WTC11 (cell line): ENCODE measurements around the gene FOXRED2. TPM values are rescaled to one million over a fixed set of nuclear protein-coding genes. Genes with fewer than 3 reads are reported as not detected.
A peak's percentile ranks its signal among the peaks of the same experiment; 100 is the strongest.

ENCODE experiments used
- ATAC-seq: fragments of 200-7000 bp; cut with Tn5 transposase; 2 replicates; pipeline ENCODE4 v1.10.0; 2021; ENCODE audit warnings: mild to moderate bottlenecking, moderate library complexity
- CTCF ChIA-PET: fragments of 300-600 bp; sonication (Branson Sonifier 250); formaldehyde crosslinking; loops from one replicate; lab custom pipeline; 2021; ENCODE audit warnings: antibody characterized with exemption; lab: Charles Lee
- POLR2A ChIA-PET: fragments of 350-600 bp; sonication (Branson Sonifier 250); formaldehyde crosslinking; loops from one replicate; lab custom pipeline; 2021; ENCODE audit warnings: antibody characterized with exemption; lab: Charles Lee
- DNase-seq: peaks from one replicate; pipeline ENCODE4 v3.0.0; 2021; ENCODE audit warnings: low spot score
- H3K27ac Mint-ChIP-seq: 2 replicates; pipeline ENCODE4 v1.8.0; 2021; ENCODE audit warnings: mixed read lengths
- H3K27me3 Mint-ChIP-seq: 2 replicates; pipeline ENCODE4 v1.8.0; 2021; ENCODE audit warnings: low read depth, mild to moderate bottlenecking, moderate library complexity, mixed read lengths
- H3K36me3 Mint-ChIP-seq: 2 replicates; pipeline ENCODE4 v1.8.0; 2021; ENCODE audit warnings: mixed read lengths
- H3K4me1 Mint-ChIP-seq: 2 replicates; pipeline ENCODE4 v1.8.0; 2022; ENCODE audit warnings: mixed read lengths
- H3K4me3 Mint-ChIP-seq: 2 replicates; pipeline ENCODE4 v1.8.0; 2021; ENCODE audit warnings: mild to moderate bottlenecking, moderate library complexity, mixed read lengths
- H3K9me3 Mint-ChIP-seq: 2 replicates; pipeline ENCODE4 v1.8.0; 2021; ENCODE audit warnings: mixed read lengths
- AR ChIP-seq: fragments of 250-450 bp; sonication (Bioruptor Pico); IDR thresholded peaks from 2 replicates; pipeline ENCODE4 v1.9.0; 2021; ENCODE audit warnings: mild to moderate bottlenecking
- CREM ChIP-seq: sonication (generic); formaldehyde crosslinking; IDR thresholded peaks from 2 replicates; pipeline ENCODE4 v1.8.1; 2022; ENCODE audit warnings: mild to moderate bottlenecking, missing genetic modification reagents, moderate library complexity
- CTCF ChIP-seq: fragments of 200-600 bp; IDR thresholded peaks from 2 replicates; pipeline ENCODE4 v1.8.0; 2022; ENCODE audit warnings: antibody characterized with exemption
- E2F1 ChIP-seq: sonication (generic); formaldehyde crosslinking; IDR thresholded peaks from 2 replicates; pipeline ENCODE4 v1.8.0; 2022; ENCODE audit warnings: mild to moderate bottlenecking, missing genetic modification reagents
- ESRRA ChIP-seq: sonication (generic); formaldehyde crosslinking; IDR thresholded peaks from 2 replicates; pipeline ENCODE4 v1.8.1; 2022; ENCODE audit warnings: mild to moderate bottlenecking, missing genetic modification reagents, borderline replicate concordance
- ETV6 ChIP-seq: sonication (generic); formaldehyde crosslinking; IDR thresholded peaks from 2 replicates; pipeline ENCODE4 v1.8.1; 2022; ENCODE audit warnings: mild to moderate bottlenecking, missing genetic modification reagents
- FOXJ3 ChIP-seq: sonication (generic); formaldehyde crosslinking; IDR thresholded peaks from 2 replicates; pipeline ENCODE4 v1.9.0; 2021; ENCODE audit warnings: missing genetic modification reagents, mild to moderate bottlenecking, borderline replicate concordance
- FOXK1 ChIP-seq: sonication (generic); formaldehyde crosslinking; IDR thresholded peaks from 2 replicates; pipeline ENCODE4 v1.8.0; 2022; ENCODE audit warnings: mild to moderate bottlenecking, moderate library complexity, missing genetic modification reagents
- FOXP1 ChIP-seq: sonication (generic); formaldehyde crosslinking; IDR thresholded peaks from 2 replicates; pipeline ENCODE4 v1.8.0; 2022; ENCODE audit warnings: missing genetic modification reagents, mild to moderate bottlenecking, moderate library complexity, borderline replicate concordance
- FOXP4 ChIP-seq: sonication (generic); formaldehyde crosslinking; IDR thresholded peaks from 2 replicates; pipeline ENCODE4 v1.8.0; 2022; ENCODE audit warnings: mild to moderate bottlenecking, missing genetic modification reagents
- GABPB1 ChIP-seq: sonication (generic); formaldehyde crosslinking; IDR thresholded peaks from 2 replicates; pipeline ENCODE4 v1.8.1; 2023; ENCODE audit warnings: mild to moderate bottlenecking, missing genetic modification reagents
- JUN ChIP-seq: sonication (generic); formaldehyde crosslinking; IDR thresholded peaks from 2 replicates; pipeline ENCODE4 v1.8.0; 2023; ENCODE audit warnings: mild to moderate bottlenecking, missing genetic modification reagents
- KAT7 ChIP-seq: sonication (generic); formaldehyde crosslinking; IDR thresholded peaks from 2 replicates; pipeline ENCODE4 v1.8.1; 2023; ENCODE audit warnings: missing genetic modification reagents, mild to moderate bottlenecking, borderline replicate concordance
- MYBL2 ChIP-seq: sonication (generic); formaldehyde crosslinking; IDR thresholded peaks from 2 replicates; pipeline ENCODE4 v1.8.1; 2023; ENCODE audit warnings: mild to moderate bottlenecking, moderate library complexity, missing genetic modification reagents
- NFYB ChIP-seq: sonication (generic); formaldehyde crosslinking; conservative IDR thresholded peaks from 2 replicates; pipeline ENCODE4 v1.8.0; 2022; ENCODE audit warnings: low read depth, missing genetic modification reagents
- SP1 ChIP-seq: sonication (generic); formaldehyde crosslinking; conservative IDR thresholded peaks from 2 replicates; pipeline ENCODE4 v1.8.1; 2022; ENCODE audit warnings: missing genetic modification reagents
- TEAD4 ChIP-seq: sonication (generic); formaldehyde crosslinking; IDR thresholded peaks from 2 replicates; pipeline ENCODE4 v1.8.0; 2022; ENCODE audit warnings: mild to moderate bottlenecking, missing genetic modification reagents
- ZBTB21 ChIP-seq: sonication (generic); formaldehyde crosslinking; IDR thresholded peaks from 2 replicates; pipeline ENCODE4 v1.8.1; 2023; ENCODE audit warnings: mild to moderate bottlenecking, missing genetic modification reagents, borderline replicate concordance
- ZNF138 ChIP-seq: sonication (generic); formaldehyde crosslinking; conservative IDR thresholded peaks from 2 replicates; pipeline ENCODE4 v1.8.1; 2022; ENCODE audit warnings: mild to moderate bottlenecking, moderate library complexity, missing genetic modification reagents
- ZNF416 ChIP-seq: fragments of 250-450 bp; sonication (Bioruptor Pico); IDR thresholded peaks from 2 replicates; pipeline ENCODE4 v1.9.0; 2021; ENCODE audit warnings: mild to moderate bottlenecking, inconsistent platforms
- total RNA-seq: library from RNA; stranded (reverse); gene quantifications from 3 replicates; pipeline ENCODE4 v1.2.3, GENCODE V29; 2021

Gene FOXRED2
- total RNA-seq, 1 experiment from 2014 or later = 20.1 TPM

- CTCF ChIA-PET = interaction anchor here (0.6 to 4.1 kb wide), 65 partner anchors 11 to 363 kb away, joined by 3 to 39 read pairs (median 5); partner anchors contain the start of genes APOL2, APOL4, FOXRED2 and IFT27
- peaks cover 20% of the 10 kb centered on the region for H3K36me3 Mint-ChIP-seq
- no peak overlapping the region; the same call in 1 of the 2 replicates for H3K4me3 Mint-ChIP-seq
- peaks cover 41% of the 10 kb centered on the region for H3K27me3 Mint-ChIP-seq
- no peak overlapping the region for H3K27ac Mint-ChIP-seq
- peak; percentile 57 for ATAC-seq
- no peak for TF ChIP-seq ETV6 (CRISPR knock-in tag)
- TF ChIP-seq CTCF = peak; percentile 42; the same call in 1 of the 2 replicates
- TF ChIP-seq, all 79 proteins: peak for 1
- peak; percentile 77 for DNase-seq
- Mint-ChIP-seq H3K4me1 (no peaks in the 10 kb centered on the region), H3K9me3 (peaks cover 10% of the 10 kb centered on the region)
- POLR2A ChIA-PET = interaction anchor here (0.6 kb wide), 1 partner anchor 555 kb away, joined by 3 read pairs; no protein-coding TSS in a partner anchor
Measured at GRCh38 chr22:36486619-36487384, 20.0 kb downstream of the FOXRED2 start.

- POLR2A ChIA-PET = interaction anchor here (0.7 to 1.7 kb wide), 4 partner anchors 25 to 195 kb away, joined by 3 to 7 read pairs (median 4); partner anchors contain the start of genes FOXRED2 and MYH9
- peak within 1 kb of the TSS; percentile 88 for H3K4me3 Mint-ChIP-seq
- H3K27ac Mint-ChIP-seq = peak within 1 kb of the TSS; percentile 94
- peaks cover 4% of the 10 kb centered on the region for H3K9me3 Mint-ChIP-seq
- ATAC-seq (peak; percentile 93), DNase-seq (peak; percentile 94)
- H3K4me1 Mint-ChIP-seq = peaks cover 9% of the 10 kb centered on the region
- peaks cover 12% of the 10 kb centered on the region for H3K36me3 Mint-ChIP-seq
- CTCF ChIA-PET = interaction anchor here (0.6 to 2.1 kb wide), 11 partner anchors 11 to 274 kb away, joined by 3 to 22 read pairs (median 4); no protein-coding TSS in a partner anchor
- H3K27me3 Mint-ChIP-seq = peaks cover 36% of the 10 kb centered on the region
- TF ChIP-seq FOXP1 (CRISPR knock-in tag) (peak; percentile 57; the same call in 1 of the 2 replicates), ZNF416 (peak; percentile 72; the same call in 1 of the 2 replicates), AR (CRISPR knock-in tag) (peak; percentile 34; the same call in 1 of the 2 replicates), ZBTB21 (0 out of 2 replicates have a peak, but pooled peaks have one; percentile 9), MYBL2 (CRISPR knock-in tag) (0 out of 2 replicates have a peak, but pooled peaks have one; percentile 37), FOXP4 (CRISPR knock-in tag) (0 out of 2 replicates have a peak, but pooled peaks have one; percentile 45), KAT7 (CRISPR knock-in tag) (0 out of 2 replicates have a peak, but pooled peaks have one; percentile 59), FOXK1 (CRISPR knock-in tag) (peak; percentile 77), ZNF138 (CRISPR knock-in tag) (no peak), GABPB1 (peak; percentile 83), FOXJ3 (CRISPR knock-in tag) (no peak), SP1 (CRISPR knock-in tag) (peak; percentile 26; the same call in 1 of the 2 replicates), NFYB (CRISPR knock-in tag) (peak; percentile 45; the same call in 1 of the 2 replicates), JUN (0 out of 2 replicates have a peak, but pooled peaks have one; percentile 23), E2F1 (no peak), CTCF (no peak), CREM (CRISPR knock-in tag) (peak; percentile 96), TEAD4 (CRISPR knock-in tag) (0 out of 2 replicates have a peak, but pooled peaks have one; percentile 28), ESRRA (CRISPR knock-in tag) (0 out of 2 replicates have a peak, but pooled peaks have one; percentile 32)
Measured at GRCh38 chr22:36481393-36482168, 25.3 kb downstream of the FOXRED2 start, which contains the start of gene TXN2. Gene TXN2 (minus strand): TSS chr22:36481640. CDS start chr22:36480837, 803 bp downstream.
